NCI-H226 (cell line): ENCODE data around the gene MRGPRG.

Experiments used
- DNase-seq: peaks from one replicate; pipeline ENCODE4 v3.0.0-alpha.2; 2015

MRGPRG gene

DNA sequence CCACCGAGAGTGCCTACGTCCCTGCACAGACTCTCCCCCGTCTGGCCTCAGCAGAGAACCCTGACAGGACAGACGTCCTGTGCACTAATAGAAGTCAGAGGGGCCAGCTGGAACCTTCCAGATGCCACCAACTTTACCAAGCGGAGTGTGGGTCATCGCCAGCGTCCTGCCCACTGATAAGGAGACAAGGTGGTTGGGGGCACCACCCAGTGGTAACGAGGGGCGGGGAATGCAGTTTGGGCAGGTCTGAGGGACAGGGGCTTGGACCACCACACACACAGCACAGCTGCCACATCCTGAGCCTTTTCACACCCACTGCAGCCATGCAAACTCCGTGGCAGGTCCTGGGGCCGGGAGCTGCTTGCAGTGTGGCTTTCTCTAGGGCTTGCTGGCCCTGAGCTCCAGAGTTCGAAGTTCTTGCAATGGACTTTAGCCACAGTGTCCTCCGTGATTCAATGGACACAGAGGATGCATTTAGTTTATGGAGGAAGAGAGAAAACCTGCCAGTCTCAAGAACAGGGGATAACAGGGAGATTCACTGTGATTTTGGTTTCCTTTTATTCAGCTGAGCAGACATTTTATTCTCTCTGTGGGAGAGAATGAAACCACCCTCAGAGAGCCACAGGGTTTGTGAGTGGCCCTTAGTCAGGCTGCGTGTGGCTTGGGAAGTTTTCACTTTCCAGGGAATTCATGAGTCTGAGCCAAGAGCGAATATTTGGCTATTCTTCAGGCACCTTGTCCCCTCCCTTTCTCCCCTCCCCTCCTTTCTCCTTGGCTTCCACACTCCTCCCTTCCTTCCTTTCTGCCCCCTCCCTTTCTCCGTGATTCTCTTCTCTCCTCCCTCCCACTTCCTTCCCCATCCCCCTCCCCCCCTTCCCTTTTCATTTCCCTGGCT, 13.1 kb downstream of the MRGPRG start:
- DNase-seq, result no peak

GRCh38 chr11:3204141-3205015, 14.2 kb downstream of the MRGPRG start:
- DNase-seq, result no peak

GRCh38 chr11:3203221-3204043, 15.2 kb downstream of the MRGPRG start:
- DNase-seq, result no peak

DNA sequence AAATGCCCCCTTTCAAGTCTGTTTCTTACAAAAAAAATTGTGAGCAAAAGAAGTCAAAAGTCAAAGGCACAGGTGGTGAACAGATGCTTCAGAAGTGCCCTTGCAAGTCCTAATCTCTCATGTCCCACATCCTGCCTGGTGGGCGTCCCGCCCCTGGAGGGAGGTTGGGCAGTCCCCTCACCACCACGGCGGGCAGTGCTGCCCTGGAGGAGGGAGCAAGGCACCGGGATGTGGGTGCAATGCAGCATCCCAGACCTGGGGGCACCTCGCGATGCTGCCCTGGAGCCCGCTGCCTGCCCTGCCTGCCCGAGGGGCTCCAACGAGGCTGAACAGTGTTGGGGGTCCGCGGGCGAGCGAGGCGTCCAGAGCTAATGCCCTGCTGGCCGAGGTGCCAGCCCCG, 15.9 kb downstream of the MRGPRG start:
- DNase-seq, result no peak

DNA sequence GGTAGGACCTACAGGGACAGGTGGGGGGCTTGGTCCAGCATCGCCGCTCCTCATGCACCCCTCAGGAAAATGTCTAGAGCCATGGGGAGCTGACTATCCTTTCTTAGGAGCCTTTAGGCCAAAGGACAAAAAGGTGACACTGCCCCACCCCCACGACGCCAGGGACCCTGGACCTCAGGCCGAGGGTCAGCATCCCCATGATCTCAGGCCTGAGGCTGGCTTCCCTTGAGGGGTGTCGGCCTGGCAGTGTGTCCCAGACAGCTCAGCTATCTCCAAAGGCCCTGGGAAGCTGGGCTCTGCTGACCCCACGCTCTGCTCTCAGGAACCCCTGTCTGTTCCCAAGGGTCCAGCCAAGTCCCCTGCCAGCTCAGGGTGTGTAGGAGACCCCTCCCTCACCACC, 16.3 kb downstream of the MRGPRG start:
- no peak for DNase-seq

GRCh38 chr11:3201677-3202181, 16.9 kb downstream of the MRGPRG start:
- DNase-seq, result no peak

- no peak for DNase-seq
These were observed 17.5 kb downstream of the MRGPRG start for GRCh38 chr11:3201112-3201581.

GRCh38 chr11:3200388-3201111, 18.1 kb downstream of the MRGPRG start:
- no peak for DNase-seq

- DNase-seq, result no peak
These were observed 18.9 kb downstream of the MRGPRG start for GRCh38 chr11:3199537-3200295.

DNA sequence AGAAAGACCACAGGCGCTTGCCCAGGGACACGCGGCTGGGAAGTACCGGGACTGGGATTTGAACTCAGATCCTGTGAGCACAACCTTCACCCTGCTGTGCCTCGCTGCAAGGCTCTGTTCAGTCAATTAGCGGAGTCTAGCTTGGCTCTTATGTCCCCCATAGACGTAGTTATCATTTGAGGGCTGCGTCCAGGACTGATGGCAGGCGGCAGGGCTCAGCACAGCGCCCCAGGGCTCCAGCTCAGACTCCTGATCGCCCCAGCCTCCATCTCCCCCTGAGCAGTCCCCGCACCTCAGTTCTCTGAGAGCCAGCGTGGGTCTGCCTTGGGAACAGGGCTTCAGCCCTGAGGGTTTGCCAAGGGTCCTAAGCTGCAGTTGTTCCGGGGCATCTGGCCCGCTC, 19.8 kb downstream of the MRGPRG start:
- no peak for DNase-seq

GRCh38 chr11:3197878-3198528, 20.6 kb downstream of the MRGPRG start:
- no peak for DNase-seq

GRCh38 chr11:3197044-3197695, 21.4 kb downstream of the MRGPRG start:
- DNase-seq, result no peak

DNA sequence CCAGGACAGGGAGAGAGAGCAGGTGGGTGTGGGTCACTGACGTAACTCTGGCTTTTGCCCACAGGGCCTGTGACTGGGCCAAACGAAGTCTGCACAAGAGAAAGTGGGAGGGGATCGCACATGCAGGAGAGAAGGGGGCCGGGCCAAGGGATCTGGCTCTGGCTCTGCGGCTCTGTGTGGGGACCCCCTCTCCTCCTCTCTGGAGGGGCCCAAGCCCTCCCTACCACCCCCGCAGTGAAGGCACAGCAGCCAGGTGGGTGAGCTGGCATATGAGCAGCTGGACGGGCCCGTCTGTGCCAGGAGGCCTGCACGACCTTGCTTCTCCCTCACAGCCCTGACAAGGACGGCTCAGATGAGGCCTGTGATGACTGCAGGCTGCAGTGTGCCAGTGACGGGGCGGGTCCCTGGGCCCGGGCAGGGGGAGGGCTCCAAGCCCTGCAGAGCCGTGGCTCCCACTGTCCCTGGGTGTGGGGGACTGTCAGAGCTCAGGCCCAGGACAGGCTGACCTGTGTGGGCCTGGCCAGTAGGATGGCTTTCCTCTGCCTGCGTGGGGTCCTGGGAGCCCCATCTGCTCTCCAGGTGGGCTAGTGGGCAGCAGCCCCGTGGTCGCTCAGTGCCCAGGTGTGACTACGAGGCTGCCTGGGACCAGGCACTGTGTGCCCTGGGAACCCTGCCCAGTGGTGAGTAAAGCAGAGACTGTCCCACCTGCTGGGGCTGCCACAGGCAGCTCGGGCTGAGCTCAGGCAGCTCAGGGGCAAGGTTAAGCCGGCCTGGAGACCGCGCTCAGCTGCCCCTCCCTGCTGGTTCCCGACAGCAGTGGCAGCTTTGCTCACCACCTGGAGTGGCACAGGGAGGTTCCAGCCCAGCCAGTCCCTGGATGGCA, 22.2 kb downstream of the MRGPRG start:
- DNase-seq, result no peak

DNA sequence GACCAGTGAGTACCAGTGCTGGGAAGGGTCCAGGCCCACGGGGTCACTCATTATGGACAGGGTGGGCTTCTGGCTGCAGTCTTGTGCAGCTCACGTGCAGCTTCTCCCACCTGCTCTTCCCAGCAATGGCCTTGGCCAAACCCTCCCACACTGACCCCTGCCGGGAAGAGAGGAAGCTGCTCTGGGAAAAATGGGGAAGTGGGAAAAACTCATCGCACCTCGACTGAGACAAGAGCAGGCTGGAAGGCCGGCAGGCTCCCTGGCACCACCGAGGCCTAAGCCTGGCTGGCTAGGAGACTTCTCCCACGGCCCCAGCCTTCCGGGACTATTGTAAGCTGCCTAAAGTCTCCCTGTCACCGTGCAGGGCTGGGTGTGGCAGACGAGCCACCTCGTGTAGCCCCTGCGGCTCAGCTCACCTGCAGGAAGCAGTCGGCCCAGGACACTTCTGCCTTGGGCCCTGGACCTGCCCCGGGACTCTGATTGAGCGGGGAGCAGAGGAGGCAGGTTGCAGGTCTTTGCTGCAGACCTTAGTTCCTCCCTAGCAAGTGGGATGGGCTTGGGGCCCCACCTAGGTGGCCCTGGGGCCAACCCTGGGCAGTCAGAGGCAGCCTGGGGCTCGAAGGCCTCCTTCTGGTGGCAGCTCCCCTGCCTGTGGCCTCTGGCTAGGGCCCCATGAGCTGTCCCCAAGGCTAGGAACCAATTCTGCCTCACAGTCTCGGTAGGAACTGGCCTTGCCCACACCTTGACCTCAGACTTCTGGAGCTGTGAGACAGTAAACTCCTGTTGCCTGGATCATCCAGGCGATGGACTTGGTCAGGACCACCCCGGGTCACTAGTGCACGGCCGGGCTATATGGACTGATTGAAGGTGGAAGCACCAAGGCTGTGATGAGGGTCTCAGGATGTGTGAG, 23.1 kb downstream of the MRGPRG start:
- DNase-seq, result no peak

DNA sequence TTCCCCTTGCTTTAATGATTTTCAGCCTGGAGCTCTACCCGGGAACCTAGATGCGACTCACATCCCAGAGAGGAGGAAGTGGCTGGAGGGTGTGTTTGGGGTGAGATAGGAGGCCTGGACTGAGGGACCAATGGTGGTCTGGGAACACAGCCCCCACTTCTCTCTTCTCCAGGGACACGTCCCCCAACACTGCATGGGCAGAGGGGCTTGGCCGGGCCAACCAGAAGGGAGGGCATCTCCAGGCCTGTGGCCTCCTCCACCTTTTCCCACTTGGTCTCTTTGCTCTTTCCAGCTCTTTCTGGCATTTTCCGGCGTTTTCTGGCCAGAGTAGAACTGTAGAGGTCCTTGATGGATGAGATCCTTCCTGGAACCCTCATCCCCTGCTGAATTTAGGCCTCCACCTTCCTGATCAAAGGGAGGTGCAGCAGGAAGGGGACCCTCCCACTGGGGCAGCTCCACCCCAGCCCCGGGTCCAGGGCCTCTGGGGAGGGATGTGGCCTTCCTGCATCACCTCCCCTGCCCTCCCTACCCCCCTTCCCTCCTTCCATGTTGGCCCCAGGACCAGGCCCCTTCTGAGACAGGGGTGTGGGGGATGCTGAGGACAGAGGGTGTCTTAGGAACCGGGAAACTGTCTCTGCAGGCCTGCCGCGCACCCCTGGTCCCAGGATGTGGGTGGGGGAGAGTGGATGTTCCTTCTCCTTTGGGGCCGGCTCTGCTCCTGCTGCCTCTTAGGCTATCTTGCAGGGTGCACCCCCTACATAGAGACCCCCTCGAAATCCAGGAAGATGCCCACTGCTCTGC, 24.4 kb downstream of the MRGPRG start:
- DNase-seq, result no peak

GRCh38 chr11:3193373-3194015, 25.1 kb downstream of the MRGPRG start:
- DNase-seq, result no peak
